Chondrocyte (in vitro differentiated cells): Measurements from ENCODE around the gene RABGAP1L. TPM values are rescaled to one million over a fixed set of nuclear protein-coding genes. Genes with fewer than 3 reads are reported as not detected.

Source experiments
- DNase-seq: peaks from one replicate; pipeline ENCODE4 v3.0.0; 2021; ENCODE audit warnings: mixed read lengths, low spot score
- H3K27ac Mint-ChIP-seq: one replicate; pipeline ENCODE4 v1.8.0; 2021; ENCODE audit warnings: mild to moderate bottlenecking, moderate library complexity, mixed read lengths; ENCODE audit not compliant: unreplicated experiment
- H3K27me3 Mint-ChIP-seq: 2 replicates; pipeline ENCODE4 v1.8.0; 2021; ENCODE audit warnings: low read depth, mixed read lengths
- H3K36me3 Mint-ChIP-seq: 2 replicates; pipeline ENCODE4 v1.8.0; 2021; ENCODE audit warnings: low read depth, mixed read lengths
- H3K4me1 Mint-ChIP-seq: 2 replicates; pipeline ENCODE4 v1.8.0; 2021; ENCODE audit warnings: low read depth, mild to moderate bottlenecking, mixed read lengths
- H3K4me3 Mint-ChIP-seq: one replicate; pipeline ENCODE4 v1.8.0; 2021; ENCODE audit warnings: mild to moderate bottlenecking, moderate library complexity, mixed read lengths; ENCODE audit not compliant: unreplicated experiment
- H3K9me3 Mint-ChIP-seq: 2 replicates; pipeline ENCODE4 v1.8.0; 2021; ENCODE audit warnings: low read depth, mixed read lengths
- CTCF ChIP-seq: fragments of 200-600 bp; sonication (generic); IDR thresholded peaks from 2 replicates; pipeline ENCODE4 v1.5.0; 2021; ENCODE audit warnings: antibody characterized with exemption, mild to moderate bottlenecking, moderate library complexity
- total RNA-seq: library from RNA; stranded (reverse); gene quantifications from 3 replicates; pipeline ENCODE4 v1.2.1, GENCODE V29; 2021

Gene RABGAP1L
- total RNA-seq, 1 donor from 2014 or later, result 27.1 TPM

DNA sequence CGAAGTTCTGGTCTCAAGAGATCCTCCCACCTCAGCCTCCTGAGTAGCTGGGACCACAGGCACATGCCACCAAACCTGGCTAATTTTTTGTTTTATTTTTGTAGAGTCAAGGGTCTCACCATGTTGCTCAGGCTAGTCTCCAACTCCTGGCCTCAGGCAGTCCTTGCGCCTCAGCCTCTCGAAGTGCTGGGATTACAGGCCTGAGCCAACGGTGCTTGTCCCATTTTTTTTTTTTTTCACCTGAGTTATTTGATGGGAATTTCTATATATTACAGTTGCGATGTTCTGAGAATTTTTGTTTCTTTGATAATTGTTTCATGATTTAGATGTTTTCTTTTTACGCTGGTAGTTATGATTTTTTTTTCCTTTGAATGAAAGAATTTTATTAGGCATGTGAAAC lies 2.5 kb downstream of the RABGAP1L start:
- Mint-ChIP-seq H3K4me1 (peaks cover 18% of the 10 kb centered on the region), H3K4me3 (no peak overlapping the region), H3K9me3 (no peaks in the 10 kb centered on the region), H3K27me3 (no peaks in the 10 kb centered on the region), H3K36me3 (peaks cover 2% of the 10 kb centered on the region), H3K27ac (no peak overlapping the region)
- no peak for DNase-seq
- TF ChIP-seq CTCF, result no peak

DNA sequence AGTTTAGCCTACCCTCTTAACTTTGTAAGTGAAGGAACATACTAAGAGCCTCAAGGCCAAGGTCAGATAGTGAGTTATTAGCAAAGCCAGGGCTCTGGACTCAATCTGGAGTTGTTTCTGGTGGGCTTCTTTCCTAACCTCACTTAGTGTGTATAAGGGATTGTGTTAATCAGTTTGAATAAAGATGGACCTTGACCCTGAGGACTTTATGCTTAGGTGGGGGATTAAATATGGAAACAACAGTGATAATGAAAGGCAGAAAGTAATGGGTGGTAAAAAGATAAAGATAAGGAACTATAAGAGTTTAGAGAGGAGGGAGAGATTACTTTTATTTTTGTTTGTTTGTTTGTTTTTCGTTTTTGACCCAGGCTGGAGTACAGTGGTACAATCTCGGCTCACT lies 5.5 kb downstream of the RABGAP1L start:
- Mint-ChIP-seq H3K27ac (no peak overlapping the region), H3K4me1 (peaks cover 10% of the 10 kb centered on the region)
- no peak for DNase-seq

DNA sequence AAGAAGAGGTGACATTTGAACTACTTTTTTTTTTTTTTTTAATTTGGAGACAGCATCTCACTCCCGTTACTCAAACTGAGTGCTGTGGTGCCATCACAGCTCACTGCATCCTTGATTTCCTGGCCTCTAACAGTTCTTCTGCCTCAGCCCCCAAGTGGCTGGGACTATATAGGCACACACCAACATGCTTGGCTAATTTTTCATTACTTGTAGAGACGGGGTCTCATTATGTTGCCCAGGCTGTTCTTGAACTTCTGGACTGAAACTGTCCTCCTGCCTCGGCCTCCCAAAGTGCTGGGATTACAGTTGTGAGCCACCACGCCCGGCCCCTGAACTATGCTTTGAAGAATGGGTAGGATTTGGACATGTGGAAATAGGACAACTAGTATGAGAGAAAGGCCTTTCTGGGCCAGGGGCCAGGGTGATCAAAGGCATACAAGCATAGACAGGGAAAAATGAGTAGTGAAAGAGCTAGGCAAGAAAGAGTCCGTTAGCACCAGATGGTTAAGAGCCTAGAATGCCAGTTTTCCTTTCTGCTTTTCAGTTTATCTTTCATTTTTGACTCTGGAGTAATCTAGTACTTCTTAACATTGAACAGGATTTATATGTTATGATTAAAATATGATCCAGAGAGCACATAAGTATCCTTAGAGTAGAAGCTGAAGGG lies 6.3 kb downstream of the RABGAP1L start:
- no peak overlapping the region for H3K27ac Mint-ChIP-seq

More for the DNA sequence above, 5.5 kb downstream of the RABGAP1L start:
- Mint-ChIP-seq H3K9me3 (no peaks in the 10 kb centered on the region), H3K4me3 (no peak overlapping the region), H3K36me3 (peaks cover 2% of the 10 kb centered on the region), H3K27me3 (no peaks in the 10 kb centered on the region)
- no peak for TF ChIP-seq CTCF

GRCh38 chr1:174166530-174167264 lies 7.4 kb downstream of the RABGAP1L start:
- TF ChIP-seq CTCF, result no peak
- Mint-ChIP-seq H3K36me3 (peaks cover 2% of the 10 kb centered on the region), H3K9me3 (no peaks in the 10 kb centered on the region), H3K27ac (no peak overlapping the region), H3K4me3 (no peak overlapping the region), H3K27me3 (no peaks in the 10 kb centered on the region), H3K4me1 (no peaks in the 10 kb centered on the region)
- no peak for DNase-seq

More for the DNA sequence above, 6.3 kb downstream of the RABGAP1L start:
- no peaks in the 10 kb centered on the region for H3K27me3 Mint-ChIP-seq
- DNase-seq, result no peak
- no peaks in the 10 kb centered on the region for H3K9me3 Mint-ChIP-seq
- H3K4me1 Mint-ChIP-seq, result peaks cover 4% of the 10 kb centered on the region
- no peak for TF ChIP-seq CTCF
- H3K4me3 Mint-ChIP-seq, result no peak overlapping the region
- H3K36me3 Mint-ChIP-seq, result peaks cover 2% of the 10 kb centered on the region

- H3K36me3 Mint-ChIP-seq, result peaks cover 2% of the 10 kb centered on the region
- TF ChIP-seq CTCF, result no peak
- H3K4me1 Mint-ChIP-seq, result no peaks in the 10 kb centered on the region
- no peaks in the 10 kb centered on the region for H3K9me3 Mint-ChIP-seq
- no peak for DNase-seq
- H3K4me3 Mint-ChIP-seq, result no peak overlapping the region
- H3K27ac Mint-ChIP-seq, result no peak overlapping the region
- no peaks in the 10 kb centered on the region for H3K27me3 Mint-ChIP-seq
Observed at GRCh38 chr1:174167265-174167803, 8.0 kb downstream of the RABGAP1L start.
